GM23338 (cell line): ENCODE measurements around the gene SDC1.

ENCODE experiments used
- CTCF ChIP-seq, 2 experiments: fragments of 200-600 bp in 1 of 2; sonication (generic) in 1 of 2; conservative IDR thresholded peaks; 2 replicates each; pipeline versions ENCODE4 v1.5.1 to v1.6.1; 2016 to 2017; ENCODE audit warnings: antibody characterized with exemption in 2 of 2, low read depth in 2 of 2, mild to moderate bottlenecking in 2 of 2, moderate library complexity in 1 of 2
- EZH2 ChIP-seq: fragments of 200-600 bp; sonication (generic); IDR thresholded peaks from one replicate; pipeline ENCODE4 v1.8.0; 2017; ENCODE audit warnings: antibody characterized with exemption, mild to moderate bottlenecking, low read depth; ENCODE audit not compliant: unreplicated experiment
- EZH2phosphoT487 ChIP-seq: fragments of 200-600 bp; sonication (generic); IDR thresholded peaks from one replicate; pipeline ENCODE4 v1.8.1; 2018; ENCODE audit warnings: antibody characterized with exemption; ENCODE audit not compliant: unreplicated experiment
- POLR2AphosphoS5 ChIP-seq: IDR thresholded peaks from 2 replicates; pipeline ENCODE4 v1.6.1; 2016; ENCODE audit warnings: antibody characterized with exemption, low read depth
- REST ChIP-seq: IDR thresholded peaks from one replicate; pipeline ENCODE4 v1.6.1; 2018; ENCODE audit warnings: antibody characterized with exemption; ENCODE audit not compliant: unreplicated experiment

- TF ChIP-seq CTCF (conservative IDR thresholded peaks at IDR 0.05; ENCODE audit: low read depth in 2 of 2) (no peak), REST (no peak), EZH2phosphoT487 (no peak), EZH2 (no peak), POLR2AphosphoS5 (no peak)
Measured at GRCh38 chr2:20212871-20213503, 11.9 kb downstream of the SDC1 start.
